Neural progenitor cell (in vitro differentiated cells): ENCODE measurements around the gene FFAR3. TPM values are rescaled to one million over a fixed set of nuclear protein-coding genes. Genes with fewer than 3 reads are reported as not detected.

ENCODE experiments used
- DNase-seq: peaks from one replicate; pipeline ENCODE4 v3.0.0-alpha.2; 2016; ENCODE audit warnings: low spot score
- H2AFZ ChIP-seq: fragments of 200-600 bp; sonication (generic); replicated peaks from 2 replicates; pipeline ENCODE4 v1.6.1; 2016; ENCODE audit warnings: antibody characterized with exemption
- H3F3A ChIP-seq: fragments of 200-600 bp; sonication (generic); 2 replicates; pipeline ENCODE4 v1.6.1; 2016; ENCODE audit warnings: antibody characterized with exemption, low read depth
- H3K27ac ChIP-seq: fragments of 200-600 bp; sonication (generic); 2 replicates; pipeline ENCODE4 v1.5.1; 2016; ENCODE audit warnings: mild to moderate bottlenecking
- H3K27me3 ChIP-seq: fragments of 200-600 bp; sonication (generic); 2 replicates; pipeline ENCODE4 v1.6.1; 2016; ENCODE audit warnings: mild to moderate bottlenecking, moderate library complexity
- H3K36me3 ChIP-seq: fragments of 200-600 bp; sonication (generic); 2 replicates; pipeline ENCODE4 v1.5.1; 2016
- H3K4me1 ChIP-seq: fragments of 200-600 bp; sonication (generic); 2 replicates; pipeline ENCODE4 v1.6.1; 2016; ENCODE audit warnings: mixed run types
- H3K4me2 ChIP-seq: fragments of 200-600 bp; sonication (generic); 2 replicates; pipeline ENCODE4 v1.6.1; 2016
- H3K4me3 ChIP-seq: fragments of 200-600 bp; sonication (generic); 2 replicates; pipeline ENCODE4 v1.5.1; 2016
- H3K79me2 ChIP-seq: fragments of 200-600 bp; sonication (generic); 2 replicates; pipeline ENCODE4 v1.6.1; 2016; ENCODE audit warnings: low read depth
- H3K9ac ChIP-seq: fragments of 200-600 bp; sonication (generic); 2 replicates; pipeline ENCODE4 v1.6.1; 2016
- H3K9me3 ChIP-seq: fragments of 200-600 bp; sonication (generic); 2 replicates; pipeline ENCODE4 v1.5.1; 2016; ENCODE audit warnings: low read depth
- H4K20me1 ChIP-seq: fragments of 200-600 bp; sonication (generic); 2 replicates; pipeline ENCODE4 v1.6.1; 2016; ENCODE audit warnings: low read depth
- H3K27ac Mint-ChIP-seq: 3 replicates; pipeline ENCODE4 v1.8.0; 2021; ENCODE audit warnings: mixed read lengths
- H3K27me3 Mint-ChIP-seq: 2 replicates; pipeline ENCODE4 v1.8.0; 2022; ENCODE audit warnings: low read depth, mild to moderate bottlenecking, inconsistent platforms, moderate library complexity, mixed read lengths; ENCODE audit not compliant: insufficient read depth
- H3K36me3 Mint-ChIP-seq: 3 replicates; pipeline ENCODE4 v1.8.0; 2021; ENCODE audit warnings: mixed read lengths
- H3K4me1 Mint-ChIP-seq: 3 replicates; pipeline ENCODE4 v1.8.0; 2021; ENCODE audit warnings: mixed read lengths
- H3K4me3 Mint-ChIP-seq: 3 replicates; pipeline ENCODE4 v1.8.0; 2021; ENCODE audit warnings: mild to moderate bottlenecking, moderate library complexity, mixed read lengths
- H3K9me3 Mint-ChIP-seq: 3 replicates; pipeline ENCODE4 v1.8.0; 2020; ENCODE audit warnings: mixed read lengths
- CTCF ChIP-seq: fragments of 200-600 bp; sonication (generic); IDR thresholded peaks from 2 replicates; pipeline ENCODE4 v1.5.1; 2017; ENCODE audit warnings: antibody characterized with exemption, mild to moderate bottlenecking
- EZH2 ChIP-seq: fragments of 200-600 bp; sonication (generic); IDR thresholded peaks from 2 replicates; pipeline ENCODE4 v1.6.1; 2017; ENCODE audit warnings: antibody characterized with exemption, mild to moderate bottlenecking, moderate library complexity
- EZH2phosphoT487 ChIP-seq: fragments of 200-600 bp; sonication (generic); IDR thresholded peaks from 2 replicates; pipeline ENCODE4 v1.6.1; 2017; ENCODE audit warnings: antibody characterized with exemption
- total RNA-seq: library from RNA; depleted of rRNA; stranded (reverse); fragments of >200 nt; gene quantifications from 2 replicates; pipeline ENCODE4 v1.2.3, GENCODE V29; 2015; ENCODE audit warnings: low replicate concordance

The FFAR3 gene
- total RNA-seq, 1 donor from 2014 or later = not detected

GRCh38 chr19:35350591-35350990, 7.7 kb upstream of the FFAR3 start:
- Histone ChIP-seq H4K20me1 (no peaks in the 10 kb centered on the region), H3K9ac (no peak overlapping the region), H3K36me3 (no peaks in the 10 kb centered on the region), H3K4me2 (no peak overlapping the region), H3F3A (no peaks in the 10 kb centered on the region), H3K9me3 (no peaks in the 10 kb centered on the region), H3K4me3 (no peak overlapping the region), H3K27me3 (peaks cover 41% of the 10 kb centered on the region), H2AFZ (no peak overlapping the region), H3K27ac (no peak overlapping the region), H3K79me2 (no peaks in the 10 kb centered on the region), H3K4me1 (no peaks in the 10 kb centered on the region)
- H3K27me3 Mint-ChIP-seq = peaks cover 13% of the 10 kb centered on the region
- H3K27ac Mint-ChIP-seq = no peak overlapping the region
- no peaks in the 10 kb centered on the region for H3K36me3 Mint-ChIP-seq
- TF ChIP-seq CTCF (no peak), EZH2 (no peak), EZH2phosphoT487 (no peak)
- no peaks in the 10 kb centered on the region for H3K9me3 Mint-ChIP-seq
- no peak for DNase-seq
- H3K4me1 Mint-ChIP-seq = peaks cover 8% of the 10 kb centered on the region
- H3K4me3 Mint-ChIP-seq = no peak overlapping the region

DNA sequence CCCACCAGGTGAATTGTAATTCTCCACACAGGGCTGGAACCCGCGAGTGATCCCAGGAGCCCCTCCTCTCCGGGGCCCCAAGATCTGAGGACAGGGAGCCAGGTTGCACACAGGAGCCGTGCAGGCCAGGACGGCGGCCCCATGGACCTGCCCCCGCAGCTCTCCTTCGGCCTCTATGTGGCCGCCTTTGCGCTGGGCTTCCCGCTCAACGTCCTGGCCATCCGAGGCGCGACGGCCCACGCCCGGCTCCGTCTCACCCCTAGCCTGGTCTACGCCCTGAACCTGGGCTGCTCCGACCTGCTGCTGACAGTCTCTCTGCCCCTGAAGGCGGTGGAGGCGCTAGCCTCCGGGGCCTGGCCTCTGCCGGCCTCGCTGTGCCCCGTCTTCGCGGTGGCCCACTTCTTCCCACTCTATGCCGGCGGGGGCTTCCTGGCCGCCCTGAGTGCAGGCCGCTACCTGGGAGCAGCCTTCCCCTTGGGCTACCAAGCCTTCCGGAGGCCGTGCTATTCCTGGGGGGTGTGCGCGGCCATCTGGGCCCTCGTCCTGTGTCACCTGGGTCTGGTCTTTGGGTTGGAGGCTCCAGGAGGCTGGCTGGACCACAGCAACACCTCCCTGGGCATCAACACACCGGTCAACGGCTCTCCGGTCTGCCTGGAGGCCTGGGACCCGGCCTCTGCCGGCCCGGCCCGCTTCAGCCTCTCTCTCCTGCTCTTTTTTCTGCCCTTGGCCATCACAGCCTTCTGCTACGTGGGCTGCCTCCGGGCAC, 6.7 kb upstream of the FFAR3 start:
- Histone ChIP-seq H3K79me2 (no peaks in the 10 kb centered on the region), H3K4me2 (no peak overlapping the region), H3K4me1 (no peaks in the 10 kb centered on the region), H3K27me3 (peaks cover 40% of the 10 kb centered on the region), H3K36me3 (no peaks in the 10 kb centered on the region), H3K9me3 (no peaks in the 10 kb centered on the region), H3K9ac (no peak overlapping the region), H3K4me3 (no peak overlapping the region), H3F3A (no peaks in the 10 kb centered on the region), H3K27ac (no peak overlapping the region), H4K20me1 (no peaks in the 10 kb centered on the region), H2AFZ (no peak overlapping the region)
- Mint-ChIP-seq H3K36me3 (no peaks in the 10 kb centered on the region), H3K27me3 (peaks cover 13% of the 10 kb centered on the region), H3K4me3 (no peak overlapping the region), H3K9me3 (no peaks in the 10 kb centered on the region), H3K4me1 (peaks cover 8% of the 10 kb centered on the region), H3K27ac (no peak overlapping the region)
- DNase-seq = no peak
- no peak for TF ChIP-seq EZH2
- TF ChIP-seq CTCF = no peak
- no peak for TF ChIP-seq EZH2phosphoT487

GRCh38 chr19:35352177-35352447, 6.1 kb upstream of the FFAR3 start:
- H3K9me3 Mint-ChIP-seq = no peaks in the 10 kb centered on the region
- no peaks in the 10 kb centered on the region for H3K36me3 ChIP-seq
- no peak overlapping the region for H3K9ac ChIP-seq
- H3K27me3 ChIP-seq = peaks cover 34% of the 10 kb centered on the region
- no peaks in the 10 kb centered on the region for H3K36me3 Mint-ChIP-seq
- no peaks in the 10 kb centered on the region for H3K4me1 ChIP-seq
- no peak overlapping the region for H3K27ac ChIP-seq
- TF ChIP-seq EZH2 = no peak
- no peak for TF ChIP-seq EZH2phosphoT487
- TF ChIP-seq CTCF = no peak
- H3K79me2 ChIP-seq = no peaks in the 10 kb centered on the region
- H3K4me3 Mint-ChIP-seq = no peak overlapping the region
- no peak overlapping the region for H3K4me2 ChIP-seq
- no peak overlapping the region for H3K27ac Mint-ChIP-seq
- no peak overlapping the region for H3K4me3 ChIP-seq
- no peaks in the 10 kb centered on the region for H3K9me3 ChIP-seq
- H3K4me1 Mint-ChIP-seq = peaks cover 8% of the 10 kb centered on the region
- no peaks in the 10 kb centered on the region for H3F3A ChIP-seq
- H2AFZ ChIP-seq = no peak overlapping the region
- no peaks in the 10 kb centered on the region for H4K20me1 ChIP-seq
- peaks cover 11% of the 10 kb centered on the region for H3K27me3 Mint-ChIP-seq
- no peak for DNase-seq
